GM12875 (cell line): ENCODE results near the gene LUZP1.

ENCODE experiments used
- H3K4me3 ChIP-seq: one replicate; pipeline ENCODE4 v1.5.1; 2011; ENCODE audit warnings: low read depth, low read length, control low read depth
- TF ChIP-seq, protein P1 (sequence below): IDR thresholded peaks from 2 replicates; pipeline ENCODE4 v1.5.1; 2011; ENCODE audit warnings: low read depth, mild to moderate bottlenecking, control low read depth, inconsistent platforms, low read length, moderate library complexity, borderline replicate concordance; ENCODE audit not compliant: insufficient read depth

The LUZP1 gene

DNA sequence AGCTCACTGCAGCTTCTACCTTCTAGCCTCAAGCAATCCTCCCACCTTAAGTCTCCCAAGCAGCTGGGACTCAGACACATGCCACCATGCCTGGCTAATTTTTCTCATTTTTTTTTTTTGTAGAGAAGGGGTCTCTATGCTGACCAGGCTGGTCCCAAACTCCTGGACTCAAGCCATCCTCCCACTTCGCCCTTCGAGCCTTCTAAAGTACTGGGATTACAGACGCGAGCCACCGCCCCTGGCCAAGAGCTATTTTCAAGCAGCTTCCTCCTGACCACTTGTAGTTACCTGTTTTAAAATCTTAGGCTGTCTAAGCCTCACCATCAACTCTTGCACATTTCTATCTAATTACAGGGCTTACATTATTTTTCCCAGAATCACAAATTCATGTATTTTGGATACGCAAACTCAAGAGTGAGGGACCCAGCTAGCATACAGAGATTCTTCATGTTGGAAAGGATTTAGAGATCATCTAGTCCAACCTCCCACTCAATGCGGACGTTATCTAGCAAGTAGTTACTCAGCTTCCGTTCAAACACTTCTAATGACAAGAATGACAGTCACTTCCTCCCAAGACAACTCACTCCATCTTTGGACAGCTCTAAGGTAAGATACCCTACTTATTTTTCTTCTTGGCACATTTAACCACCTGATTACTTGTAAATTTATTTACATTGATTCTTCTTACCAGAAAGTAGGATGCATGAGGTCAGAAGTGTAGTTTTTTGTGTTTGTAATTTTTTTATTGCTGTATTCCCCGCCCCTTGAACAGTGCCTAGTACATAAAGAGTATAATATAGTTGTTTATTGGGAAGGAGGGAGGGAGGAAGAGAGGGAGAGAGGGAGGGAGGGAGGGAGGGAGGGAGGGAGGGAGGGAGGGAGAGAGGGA, 65.4 kb downstream of the LUZP1 start:
- TF ChIP-seq, protein P1, sequence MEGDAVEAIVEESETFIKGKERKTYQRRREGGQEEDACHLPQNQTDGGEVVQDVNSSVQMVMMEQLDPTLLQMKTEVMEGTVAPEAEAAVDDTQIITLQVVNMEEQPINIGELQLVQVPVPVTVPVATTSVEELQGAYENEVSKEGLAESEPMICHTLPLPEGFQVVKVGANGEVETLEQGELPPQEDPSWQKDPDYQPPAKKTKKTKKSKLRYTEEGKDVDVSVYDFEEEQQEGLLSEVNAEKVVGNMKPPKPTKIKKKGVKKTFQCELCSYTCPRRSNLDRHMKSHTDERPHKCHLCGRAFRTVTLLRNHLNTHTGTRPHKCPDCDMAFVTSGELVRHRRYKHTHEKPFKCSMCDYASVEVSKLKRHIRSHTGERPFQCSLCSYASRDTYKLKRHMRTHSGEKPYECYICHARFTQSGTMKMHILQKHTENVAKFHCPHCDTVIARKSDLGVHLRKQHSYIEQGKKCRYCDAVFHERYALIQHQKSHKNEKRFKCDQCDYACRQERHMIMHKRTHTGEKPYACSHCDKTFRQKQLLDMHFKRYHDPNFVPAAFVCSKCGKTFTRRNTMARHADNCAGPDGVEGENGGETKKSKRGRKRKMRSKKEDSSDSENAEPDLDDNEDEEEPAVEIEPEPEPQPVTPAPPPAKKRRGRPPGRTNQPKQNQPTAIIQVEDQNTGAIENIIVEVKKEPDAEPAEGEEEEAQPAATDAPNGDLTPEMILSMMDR = no peak
- no peak overlapping the region for H3K4me3 ChIP-seq

- H3K4me3 ChIP-seq = no peak overlapping the region
Observed at GRCh38 chr1:23102289-23102688, 66.4 kb downstream of the LUZP1 start.

DNA sequence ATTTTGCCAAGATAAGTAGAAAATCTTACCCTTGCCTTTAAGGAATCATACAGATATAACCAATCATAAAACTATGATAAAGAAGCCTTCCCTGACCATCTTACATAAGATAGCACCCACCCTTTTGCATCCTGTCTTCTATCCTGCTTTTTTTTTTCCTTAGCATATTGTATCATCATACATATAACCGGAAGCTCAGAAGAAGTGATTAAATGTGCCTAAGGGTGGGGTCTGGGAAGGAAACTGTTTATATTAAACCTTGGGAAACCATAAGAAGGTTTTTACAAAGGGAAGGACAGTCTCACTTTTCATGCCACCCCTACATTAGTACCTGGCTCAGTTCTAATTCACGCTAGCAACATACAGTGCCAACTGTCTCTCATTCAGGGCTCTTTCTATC, 66.8 kb downstream of the LUZP1 start:
- TF ChIP-seq, protein P1 = no peak
- H3K4me3 ChIP-seq = no peak overlapping the region

More at GRCh38 chr1:23102289-23102688, 66.4 kb downstream of the LUZP1 start:
- TF ChIP-seq, protein P1 = no peak

DNA sequence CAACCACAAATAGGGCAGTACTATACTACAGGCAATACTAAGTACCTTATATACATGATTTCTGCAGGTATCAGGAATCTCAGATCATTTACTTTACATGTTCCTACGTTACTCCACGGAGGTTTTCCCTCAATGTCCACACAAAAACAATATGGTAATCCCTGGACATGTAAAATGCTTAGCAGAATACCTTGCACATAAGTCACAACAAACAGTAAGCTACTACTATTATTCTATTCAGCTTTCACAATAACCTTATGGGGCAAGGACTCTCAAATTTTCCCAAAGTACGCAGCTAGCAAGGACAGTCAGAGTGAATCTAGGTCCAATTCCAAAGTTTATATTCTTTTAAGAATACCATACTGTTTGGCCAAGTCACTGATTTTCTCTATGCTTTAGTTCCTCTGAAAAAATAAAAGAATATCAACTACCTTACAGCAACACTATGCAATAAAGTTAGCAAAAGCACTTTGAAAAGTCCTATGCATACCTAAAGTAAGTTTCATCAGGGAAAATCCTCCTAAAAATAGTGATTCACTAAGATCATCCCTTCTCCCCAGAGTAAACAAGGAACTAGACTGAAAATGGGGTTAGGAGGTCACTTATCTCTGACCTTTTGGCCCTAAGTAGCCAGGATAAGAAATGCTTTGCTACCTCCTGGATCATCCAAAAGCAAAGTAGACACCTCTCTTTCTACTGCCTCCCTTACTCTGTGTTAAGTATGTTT, 67.4 kb downstream of the LUZP1 start:
- no peak overlapping the region for H3K4me3 ChIP-seq
- TF ChIP-seq, protein P1 = no peak

DNA sequence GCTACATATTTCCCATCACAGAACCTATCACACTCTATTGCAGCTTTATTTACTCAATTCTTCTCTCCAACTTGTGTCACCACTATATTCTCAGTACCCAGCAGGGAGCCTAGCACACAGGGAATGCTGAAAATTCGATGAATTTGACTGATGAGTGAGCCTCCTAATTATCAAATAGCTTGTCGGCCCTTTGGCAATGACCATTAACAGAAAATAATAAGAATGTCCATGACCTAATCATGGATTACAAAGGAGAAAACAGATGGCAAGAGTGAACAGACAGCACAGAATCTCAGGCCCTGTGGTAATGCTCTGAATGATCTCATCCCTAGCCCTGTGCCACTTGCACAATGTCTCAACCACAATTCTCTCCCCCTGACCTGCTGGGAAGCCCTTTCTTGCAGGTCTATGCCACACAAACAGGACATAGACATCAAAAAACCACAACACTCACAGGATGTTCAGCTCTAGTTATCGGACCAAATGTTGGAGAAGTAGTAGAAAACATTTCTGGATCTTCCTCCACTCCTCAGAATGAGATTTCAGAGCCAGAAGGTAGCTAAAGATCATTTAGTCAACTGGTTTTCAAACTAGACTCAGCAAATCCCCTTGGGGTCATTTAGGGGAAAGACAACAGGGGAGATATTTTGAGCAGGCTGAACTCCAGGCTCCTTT, 68.4 kb downstream of the LUZP1 start:
- TF ChIP-seq, protein P1 = no peak
- no peak overlapping the region for H3K4me3 ChIP-seq

GRCh38 chr1:23099171-23099536, 69.5 kb downstream of the LUZP1 start:
- TF ChIP-seq, protein P1 = no peak
- H3K4me3 ChIP-seq = no peak overlapping the region
